GM18870 (cell line): ENCODE data around the gene TRAF3.

Source experiments
- ATAC-seq: cut with Tn5 transposase; IDR thresholded peaks from one replicate; pipeline ENCODE4 v1.9.1; 2021; ENCODE audit warnings: moderate library complexity; ENCODE audit not compliant: unreplicated experiment

The TRAF3 gene, protein sequence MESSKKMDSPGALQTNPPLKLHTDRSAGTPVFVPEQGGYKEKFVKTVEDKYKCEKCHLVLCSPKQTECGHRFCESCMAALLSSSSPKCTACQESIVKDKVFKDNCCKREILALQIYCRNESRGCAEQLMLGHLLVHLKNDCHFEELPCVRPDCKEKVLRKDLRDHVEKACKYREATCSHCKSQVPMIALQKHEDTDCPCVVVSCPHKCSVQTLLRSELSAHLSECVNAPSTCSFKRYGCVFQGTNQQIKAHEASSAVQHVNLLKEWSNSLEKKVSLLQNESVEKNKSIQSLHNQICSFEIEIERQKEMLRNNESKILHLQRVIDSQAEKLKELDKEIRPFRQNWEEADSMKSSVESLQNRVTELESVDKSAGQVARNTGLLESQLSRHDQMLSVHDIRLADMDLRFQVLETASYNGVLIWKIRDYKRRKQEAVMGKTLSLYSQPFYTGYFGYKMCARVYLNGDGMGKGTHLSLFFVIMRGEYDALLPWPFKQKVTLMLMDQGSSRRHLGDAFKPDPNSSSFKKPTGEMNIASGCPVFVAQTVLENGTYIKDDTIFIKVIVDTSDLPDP

DNA sequence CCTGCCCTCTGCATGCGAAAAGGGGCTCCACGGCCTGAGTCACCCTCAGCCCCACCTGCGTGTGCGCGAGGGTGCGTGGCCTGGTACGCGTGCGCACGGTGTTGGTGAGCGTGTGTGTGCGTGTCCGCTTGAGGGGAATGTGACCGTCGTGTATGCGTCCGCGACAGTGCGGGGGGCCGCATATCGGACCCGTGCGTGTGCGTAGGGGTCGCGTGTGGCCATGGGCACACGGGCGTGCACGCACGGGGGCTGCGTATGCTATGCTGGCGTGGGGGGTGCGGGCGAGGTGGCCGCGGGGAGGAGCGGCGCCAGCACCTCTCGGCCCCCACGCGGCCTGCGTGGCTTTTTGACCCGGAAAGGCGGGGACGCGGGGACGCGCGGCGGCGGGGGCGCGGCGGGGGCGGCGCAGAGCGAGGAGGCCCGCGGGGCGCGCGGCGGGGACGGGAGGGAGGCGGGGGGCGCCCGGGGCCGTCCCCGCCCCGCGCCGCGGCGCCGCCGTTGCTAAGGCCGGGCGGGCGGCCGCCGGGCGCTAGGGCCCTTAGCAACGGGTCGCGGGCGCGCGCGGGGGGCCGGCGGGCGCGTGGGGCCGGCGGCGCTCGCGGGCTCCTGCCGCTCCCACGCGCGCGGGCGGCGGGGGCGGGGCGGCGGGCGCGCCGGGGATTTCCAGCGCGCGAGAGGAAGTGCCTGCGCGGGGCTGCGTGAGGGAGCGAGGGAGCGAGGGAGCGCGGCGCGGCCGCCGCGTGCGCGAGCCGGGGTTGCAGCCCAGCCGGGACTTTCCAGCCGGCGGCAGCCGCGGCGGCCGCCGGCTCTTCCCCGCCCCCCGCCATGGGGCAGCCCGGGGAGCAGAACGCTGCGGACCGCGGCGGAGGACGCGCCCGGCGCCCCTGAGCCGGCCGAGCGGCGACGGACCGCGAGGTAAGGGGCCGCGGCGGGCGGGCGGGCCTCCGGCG is at the start of gene TRAF3:
TRAF3 (plus strand) TSS at position 689 of the 950 bp plus-strand sequence. CDS start 92,753 bp downstream, outside the sequence.
- ATAC-seq: no peak

DNA sequence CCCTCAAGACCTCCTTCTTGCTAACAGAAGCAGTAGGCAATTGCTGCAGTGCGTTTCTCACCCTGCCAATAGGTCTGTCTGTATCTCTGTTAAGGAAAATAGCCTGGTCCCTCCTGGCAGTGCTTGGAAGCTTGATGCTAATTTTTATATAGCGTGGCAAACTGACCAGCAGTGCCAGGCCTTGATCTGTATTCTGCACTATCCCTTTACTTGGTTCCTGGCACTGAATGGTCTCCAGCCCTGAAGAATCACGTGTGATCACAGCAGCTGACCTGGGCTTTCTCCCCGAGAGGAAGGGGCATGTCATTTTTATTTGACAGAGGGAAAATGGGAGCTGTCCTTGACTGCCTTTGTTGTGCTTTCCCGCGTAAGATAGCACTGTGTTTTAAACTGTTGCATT is 48.7 kb upstream of the TRAF3 start:
- no peak for ATAC-seq

DNA sequence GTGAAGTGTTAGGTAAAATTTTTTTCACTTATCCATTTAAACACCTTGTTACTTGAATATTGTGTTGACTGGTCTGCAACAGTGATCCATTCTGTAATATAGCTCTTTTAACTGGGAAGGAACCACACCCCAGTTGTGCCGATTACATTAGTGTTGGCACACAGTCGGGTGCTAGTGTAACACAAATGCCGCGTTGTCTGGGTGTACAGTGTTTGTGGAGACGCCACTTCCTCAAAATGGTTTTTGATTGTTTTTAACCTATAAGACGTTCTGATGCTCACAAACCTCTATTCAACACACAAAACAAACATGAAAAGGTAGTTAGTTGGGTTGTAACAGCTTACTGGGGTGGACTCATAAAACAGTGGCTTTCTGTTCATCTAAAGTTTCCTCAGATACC is 48.0 kb upstream of the TRAF3 start:
- ATAC-seq: no peak

DNA sequence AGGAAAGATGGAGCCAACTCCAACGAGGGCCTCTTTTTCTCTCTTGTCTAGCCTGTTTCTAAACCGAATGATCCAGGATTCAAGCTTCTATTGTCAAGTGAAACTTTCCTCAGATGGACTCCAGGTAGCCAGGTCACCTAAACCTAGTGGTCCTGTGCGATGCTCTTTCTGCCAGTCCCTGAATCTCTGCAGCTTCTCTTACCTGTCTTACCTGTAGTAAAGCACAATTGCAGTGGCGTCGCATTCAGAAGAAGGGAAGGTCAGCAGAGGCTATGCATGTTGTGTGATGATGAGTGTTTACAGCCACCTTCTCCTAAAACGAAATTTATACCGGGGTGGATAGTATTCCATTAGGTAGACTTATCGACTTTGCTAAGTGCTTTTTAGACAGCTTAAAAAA is 47.4 kb upstream of the TRAF3 start:
- ATAC-seq: no peak

DNA sequence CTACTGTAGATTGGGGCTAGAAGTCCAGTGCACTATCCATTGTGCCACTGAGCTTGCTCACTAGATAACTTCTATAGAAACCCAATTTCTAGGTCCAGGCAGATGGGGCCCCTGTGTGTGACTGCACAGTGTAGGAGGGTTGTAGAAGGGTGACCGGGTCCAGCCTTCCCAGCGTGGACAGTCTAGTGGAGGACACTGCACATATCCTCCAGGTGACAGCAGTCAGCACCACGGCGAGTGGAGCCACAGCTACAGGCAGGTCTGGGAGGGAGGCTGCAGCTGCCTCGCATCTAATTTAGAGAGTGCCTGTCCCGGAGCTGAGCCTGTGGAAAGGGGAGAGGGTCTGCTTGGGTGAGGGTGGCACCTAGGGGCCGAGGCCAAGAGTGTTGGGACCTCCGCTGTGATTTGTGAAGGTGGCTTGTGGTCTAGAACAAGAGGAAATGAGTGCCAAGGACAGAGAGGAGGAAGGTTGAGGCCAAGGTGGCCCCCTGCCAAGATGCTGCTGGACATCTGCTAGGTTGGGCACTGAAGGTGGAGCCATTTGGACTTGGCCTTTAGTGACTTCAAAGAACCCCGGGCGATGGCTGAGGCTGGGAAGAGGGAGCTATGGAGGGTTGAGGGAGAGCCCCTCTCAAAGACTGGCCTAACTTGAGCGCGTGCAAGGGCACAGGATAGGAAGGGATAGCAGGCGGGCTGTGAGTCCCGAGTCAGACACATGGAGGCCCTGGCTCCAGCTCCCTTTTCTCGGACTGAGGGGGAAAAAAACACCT is 46.0 kb upstream of the TRAF3 start:
- ATAC-seq: no peak

DNA sequence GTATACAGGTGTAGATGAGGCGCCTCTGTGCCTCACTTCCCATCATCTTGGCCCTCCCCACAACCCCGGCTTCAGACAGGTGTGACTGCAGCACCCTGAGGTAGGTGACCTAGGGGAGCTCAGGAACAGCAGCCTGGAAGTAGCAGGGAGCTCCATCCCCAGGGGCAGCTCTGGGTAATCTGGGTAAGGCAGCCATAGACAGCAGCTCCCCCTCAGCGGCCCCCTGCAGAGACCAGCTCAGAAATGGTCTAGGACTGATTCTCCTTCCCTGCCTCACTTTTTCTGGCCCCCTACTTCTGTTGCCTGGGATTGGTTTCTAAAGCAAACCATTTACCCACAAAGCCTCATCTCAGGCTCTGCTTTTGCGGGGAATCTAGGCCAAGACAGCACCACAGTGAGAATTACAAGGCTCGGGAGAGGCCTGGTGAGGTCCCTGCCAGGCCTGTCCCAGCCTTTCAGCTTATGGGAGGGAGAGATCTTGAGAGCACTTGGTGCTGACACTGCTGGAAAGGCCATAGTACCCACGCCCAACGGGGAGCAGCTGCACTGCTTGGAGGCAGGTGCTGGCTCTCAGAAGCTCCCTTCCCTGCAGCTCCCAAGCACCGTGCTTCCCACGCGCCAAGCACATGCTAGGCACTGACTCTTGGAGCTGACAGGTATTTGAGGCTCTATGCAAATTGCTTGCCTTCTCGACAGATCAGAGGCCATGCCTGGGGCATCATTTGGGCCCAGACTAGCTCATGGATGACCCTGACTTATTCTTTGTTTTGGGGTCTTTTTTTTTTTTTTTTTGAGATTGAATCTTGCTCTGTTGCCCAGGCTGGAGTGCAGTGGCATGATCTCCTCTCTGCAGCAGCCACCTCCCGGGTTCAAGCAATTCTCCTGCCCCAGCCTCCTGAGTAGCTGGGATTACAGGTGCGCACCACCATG is 45.1 kb upstream of the TRAF3 start:
- no peak for ATAC-seq

DNA sequence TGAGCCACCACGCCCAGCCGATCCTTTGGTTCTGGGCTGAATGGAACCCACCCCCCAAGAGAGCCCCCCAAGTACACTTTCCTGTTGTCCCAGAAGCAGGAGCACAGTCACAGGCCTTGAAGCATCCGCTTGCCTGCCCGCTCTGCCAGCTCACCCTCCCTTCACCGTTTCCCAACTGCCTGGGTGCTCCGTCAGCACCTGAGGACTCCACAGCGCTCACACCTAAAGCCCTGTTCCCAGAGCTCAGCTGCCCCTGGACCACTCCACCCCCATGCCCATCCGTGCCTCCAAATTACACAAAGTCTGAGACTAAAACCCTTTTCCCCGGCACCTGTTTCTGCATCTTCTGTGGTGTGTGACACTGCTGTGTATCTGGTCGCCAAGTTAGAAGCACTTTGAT is 44.3 kb upstream of the TRAF3 start:
- no peak for ATAC-seq

DNA sequence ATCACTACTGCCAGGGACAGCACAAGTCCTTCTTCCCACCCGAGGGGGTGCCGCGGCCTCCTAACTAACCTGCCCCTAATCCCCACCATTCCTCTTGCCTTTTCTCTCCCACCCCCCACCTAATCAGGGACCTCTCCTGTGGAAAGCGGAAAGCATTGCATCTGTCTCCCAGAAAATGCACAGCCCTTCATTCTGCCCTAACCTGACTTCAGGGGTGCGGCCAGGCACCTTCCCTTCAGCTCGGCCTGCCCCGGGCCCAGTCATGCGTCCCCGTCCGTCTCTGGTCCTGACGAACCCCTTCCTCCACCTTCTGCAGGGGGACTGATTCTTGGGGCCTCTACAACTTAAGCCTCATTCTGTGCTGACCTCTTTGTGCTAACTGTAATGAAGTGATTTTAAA is 43.9 kb upstream of the TRAF3 start:
- ATAC-seq: no peak

DNA sequence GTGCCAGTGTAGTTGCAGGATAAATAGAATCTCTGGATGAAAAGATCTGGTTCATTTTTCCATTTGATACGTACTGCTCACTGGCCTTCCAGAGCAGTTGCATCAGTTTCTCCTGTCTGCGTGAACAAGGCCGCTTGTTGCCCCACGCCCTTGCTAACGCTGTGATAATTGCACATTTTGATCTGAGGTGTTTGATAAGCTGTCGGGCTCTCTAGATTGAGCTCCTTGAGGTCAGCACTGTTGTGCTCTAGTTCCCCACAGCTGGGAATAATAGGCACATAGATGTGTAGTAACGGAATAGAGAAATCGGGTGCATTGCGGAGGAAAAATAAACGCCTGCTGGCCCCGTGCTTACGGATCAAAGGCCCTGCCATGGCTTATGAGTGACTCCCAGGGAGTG is 42.8 kb upstream of the TRAF3 start:
- no peak for ATAC-seq

DNA sequence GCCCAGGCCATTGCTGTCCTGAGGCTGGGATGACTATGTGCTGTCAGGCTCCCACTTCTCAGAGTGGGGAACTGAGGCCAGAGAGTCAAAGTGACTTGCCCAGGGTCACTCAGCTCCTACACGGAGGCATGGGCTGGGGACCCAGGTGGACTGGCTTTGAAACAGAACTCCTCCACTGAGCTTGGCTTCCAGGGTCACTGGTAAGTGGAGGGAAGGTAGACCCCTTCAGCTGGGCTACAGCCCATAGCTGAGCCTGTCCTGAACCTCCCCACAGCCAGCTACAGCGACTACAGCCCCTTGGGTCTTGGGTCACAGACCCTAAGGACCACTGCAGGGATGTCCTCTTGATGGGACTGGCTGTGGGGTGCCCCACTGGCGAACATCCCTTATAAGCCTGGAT is 40.3 kb upstream of the TRAF3 start:
- ATAC-seq: no peak

DNA sequence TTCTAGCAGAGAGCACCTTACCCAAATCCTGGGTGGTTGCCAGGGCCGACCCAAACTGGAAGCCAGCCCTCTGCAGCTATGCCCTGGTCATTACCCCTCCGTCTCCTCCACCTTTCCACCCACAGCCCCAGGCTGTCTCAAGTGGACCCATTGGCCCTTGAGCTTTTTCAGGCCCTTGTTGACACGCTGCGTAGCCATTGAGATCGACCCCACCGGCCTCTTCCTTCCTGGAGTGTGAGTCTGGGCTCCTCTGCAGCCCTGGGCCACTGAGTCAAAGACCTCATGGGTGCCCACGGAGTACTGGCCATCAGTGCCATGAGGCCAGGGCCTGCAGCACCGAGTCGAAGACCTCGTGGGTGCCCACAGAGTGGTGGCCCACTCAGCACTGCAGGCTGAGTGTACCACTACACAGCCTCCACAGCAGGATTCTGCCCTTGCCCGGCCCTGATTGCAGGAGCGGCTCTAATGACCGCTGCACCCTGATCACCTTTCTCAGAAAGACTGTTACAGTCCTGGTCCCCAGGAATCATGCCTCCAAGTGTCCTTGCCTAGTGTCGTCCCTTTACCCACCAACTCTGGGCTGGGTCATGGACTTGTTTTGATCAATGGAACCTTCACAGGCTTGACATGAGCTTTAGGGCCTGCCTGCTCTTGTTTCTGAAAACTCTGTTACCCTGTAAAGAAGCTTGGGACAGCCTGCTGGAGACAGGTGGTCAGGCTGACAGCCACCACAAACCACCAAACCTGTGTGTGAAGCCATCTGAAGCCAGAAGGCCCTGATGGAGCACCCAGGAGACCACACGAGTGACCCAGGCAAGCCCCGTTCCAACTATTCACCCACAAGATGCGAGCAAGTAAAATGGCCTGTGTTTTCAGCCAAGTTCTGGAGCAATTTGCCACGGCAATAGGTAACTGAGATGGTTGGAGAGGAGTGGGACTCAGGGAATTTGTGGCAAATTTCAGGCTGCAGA is 39.6 kb upstream of the TRAF3 start:
- no peak for ATAC-seq

DNA sequence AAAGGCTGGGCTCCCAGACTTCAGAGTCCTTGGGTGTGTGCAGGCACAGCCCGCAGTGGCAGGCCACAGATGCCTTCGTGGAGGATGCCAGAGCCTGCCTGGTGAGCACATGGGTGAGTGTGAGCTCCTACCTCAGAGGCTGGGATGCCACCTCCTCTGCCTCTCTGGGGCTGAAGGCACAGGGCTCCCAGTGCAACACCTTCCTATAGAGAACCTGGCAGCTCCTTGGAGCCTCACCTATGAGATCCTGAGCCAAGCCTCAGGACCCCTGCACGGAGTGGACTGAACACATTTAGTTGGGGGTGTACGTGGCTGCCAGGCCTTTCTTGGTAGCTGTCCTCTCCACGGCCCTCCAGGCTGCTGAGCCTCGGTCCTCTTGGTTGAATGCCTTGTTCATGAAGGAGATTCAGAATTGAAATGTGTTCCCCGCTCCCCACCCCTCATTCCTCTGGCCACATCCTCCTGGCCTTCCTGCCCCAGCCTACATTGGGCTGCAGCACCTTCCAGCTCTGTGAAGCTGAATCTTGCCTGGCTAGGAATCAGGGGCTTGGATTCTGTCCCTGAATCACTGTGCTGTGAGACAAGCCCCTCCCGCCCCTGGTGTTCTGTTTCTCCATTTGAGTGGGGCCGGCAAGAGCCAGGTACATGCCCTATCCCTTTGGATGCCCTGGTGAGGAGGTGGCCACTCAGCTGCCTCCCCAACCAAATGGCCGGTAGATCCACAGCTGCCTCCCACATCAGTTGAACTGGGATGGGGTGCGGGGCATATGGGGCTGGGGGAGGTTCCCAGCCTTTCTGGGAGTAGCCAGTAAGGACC is 38.7 kb upstream of the TRAF3 start:
- no peak for ATAC-seq

DNA sequence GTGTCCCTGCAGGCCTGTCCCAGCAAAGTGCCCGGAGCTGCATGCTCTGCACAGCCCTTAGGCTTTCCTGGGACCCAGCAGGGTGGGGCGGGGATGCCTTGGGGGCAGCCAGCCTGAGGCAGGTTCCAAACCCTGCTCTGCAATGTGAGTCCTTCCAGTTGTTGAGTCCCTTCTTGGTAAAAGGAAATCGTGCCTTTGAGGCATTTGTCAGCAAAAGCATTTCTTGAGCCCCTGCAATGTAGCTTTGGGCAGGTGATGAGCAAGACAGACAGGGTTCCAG is 38.1 kb upstream of the TRAF3 start:
- ATAC-seq: no peak

DNA sequence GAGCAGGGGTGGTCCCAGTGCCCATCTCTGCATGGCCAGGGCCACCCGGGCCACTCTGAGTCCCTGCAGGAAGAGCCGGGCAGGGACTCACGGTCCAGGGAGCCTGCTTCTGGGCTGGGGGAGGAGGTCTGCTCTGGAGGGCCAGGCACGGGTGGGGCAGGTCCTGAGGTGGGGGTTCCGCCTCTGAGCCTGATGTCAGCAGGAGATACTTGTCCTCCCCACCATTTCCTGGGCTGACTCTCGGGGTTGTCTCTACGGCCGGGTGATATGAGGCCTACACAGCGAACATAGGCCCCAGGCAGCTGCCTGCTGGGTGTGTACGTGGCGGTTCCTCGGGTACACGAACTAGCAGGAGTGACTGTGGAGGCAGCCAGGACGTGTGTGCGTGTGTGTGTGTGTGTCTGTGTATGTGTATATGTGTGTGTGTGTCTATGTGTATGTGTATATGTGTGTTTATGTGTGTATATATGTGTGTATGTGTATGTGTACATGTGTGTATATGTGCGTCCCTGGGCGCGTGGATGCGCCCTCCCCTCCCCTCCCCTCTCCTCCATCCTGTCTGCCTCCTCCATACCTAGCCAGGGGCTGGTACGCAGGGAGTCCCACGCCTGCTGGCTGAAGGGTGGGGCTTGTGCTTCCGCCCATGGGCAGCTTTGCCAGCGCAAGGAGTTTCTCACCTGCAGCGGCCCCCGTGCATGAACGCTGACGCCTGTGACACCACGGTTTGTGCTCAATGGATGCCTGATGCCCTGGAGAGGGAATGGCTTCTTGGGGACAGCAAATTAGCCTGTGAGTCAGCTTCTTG is 30.4 kb upstream of the TRAF3 start:
- no peak for ATAC-seq

DNA sequence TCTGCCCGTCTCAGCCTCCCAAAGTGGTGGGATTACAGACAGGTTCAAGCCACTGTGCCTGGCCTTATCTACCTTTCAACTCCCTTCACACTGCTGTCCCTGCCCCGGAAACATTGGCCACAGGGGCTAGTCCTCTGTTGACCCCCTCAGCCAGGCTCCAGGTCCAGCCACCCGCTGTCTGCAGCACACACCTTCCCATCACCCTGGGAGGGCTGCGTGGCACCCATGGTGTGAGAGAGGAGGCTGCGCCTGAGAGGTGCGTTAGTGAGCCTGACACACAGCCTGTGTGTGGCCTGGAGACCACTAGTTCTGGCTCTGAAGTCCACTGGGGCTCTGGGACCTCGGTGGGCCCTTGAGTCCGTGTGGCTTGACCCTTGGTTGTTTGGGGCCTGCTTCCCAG is 28.4 kb upstream of the TRAF3 start:
- ATAC-seq: no peak

DNA sequence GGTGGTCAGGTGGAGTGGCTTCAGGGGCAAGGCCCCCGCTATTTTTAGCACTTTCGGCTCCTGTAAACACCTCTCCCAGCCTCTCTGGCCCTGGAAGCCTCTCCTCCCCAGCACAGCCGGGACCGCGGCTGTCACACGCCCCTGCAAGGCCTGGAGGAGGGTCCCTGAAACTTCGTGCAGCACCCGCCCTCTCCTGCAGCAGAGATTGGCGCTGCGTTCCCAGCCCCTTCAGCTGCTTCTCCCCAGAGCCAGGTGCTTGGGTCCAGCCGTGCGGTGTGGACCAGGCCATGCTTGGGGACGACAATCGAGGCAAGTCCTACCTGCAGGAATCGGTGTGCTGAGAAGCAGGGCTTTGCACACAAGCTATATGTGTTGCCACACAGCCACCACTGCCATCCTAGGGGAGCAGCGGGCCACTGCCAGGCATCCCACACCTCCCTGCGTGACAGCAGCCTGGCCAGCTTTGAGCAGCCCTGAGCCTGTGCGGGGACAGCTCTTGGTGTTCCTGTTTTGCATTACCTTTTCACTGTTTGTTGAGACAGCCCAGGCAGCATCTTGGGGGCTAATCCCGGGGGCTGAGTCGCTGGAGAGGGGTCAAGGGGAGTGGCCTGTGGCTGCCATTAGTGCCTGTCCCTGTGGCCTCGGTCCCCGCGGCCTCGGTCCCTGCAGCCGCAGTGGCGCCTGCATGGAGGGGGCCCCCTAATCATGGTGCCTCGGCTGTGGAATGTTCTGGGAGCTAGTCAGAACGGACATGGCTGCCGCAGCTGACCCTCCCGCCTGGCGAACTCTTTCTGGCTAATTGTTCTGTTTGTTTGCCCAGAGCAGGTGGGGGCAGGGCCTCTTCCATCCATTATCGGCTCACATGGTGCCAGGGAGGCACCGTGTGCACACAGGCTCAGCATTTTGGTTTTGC is 27.6 kb upstream of the TRAF3 start:
- ATAC-seq: no peak
